HepG2 (cell line): ENCODE data around the gene AFAP1. TPM values are rescaled to one million over a fixed set of nuclear protein-coding genes. Genes with fewer than 3 reads are reported as not detected.

Source experiments
- ATAC-seq: fragments of 200-7000 bp; cut with Tn5 transposase; 3 replicates; pipeline ENCODE4 v1.9.1; 2020; ENCODE audit warnings: mild to moderate bottlenecking, moderate library complexity
- BruUV-seq: library from RNA; stranded (reverse); fragments of 400-500 nt; replicated peaks from 2 replicates; lab custom pipeline; 2021; lab: Mats Ljungman, UMichigan
- CTCF ChIA-PET: fragments of 300-600 bp; formaldehyde crosslinking; extraction: SDS; loops from one replicate; lab custom pipeline; 2021; ENCODE audit warnings: low total read pairs, inconsistent platforms, low intra/inter-chr PET ratio; lab: Yijun Ruan, JAX
- POLR2A ChIA-PET: fragments of 350-600 bp; sonication (Branson Sonifier 250); formaldehyde crosslinking; loops from one replicate; lab custom pipeline; 2020; ENCODE audit warnings: antibody characterized with exemption, inconsistent platforms; lab: Yijun Ruan, JAX
- DNase-seq: peaks from one replicate; pipeline ENCODE4 v3.0.0-alpha.2; 2015; ENCODE audit warnings: low spot score
- FAIRE-seq: peaks from 3 replicates; lab custom pipeline; 2011; peaks lifted over from hg19 to GRCh38; lab: Jason Lieb, UNC
- H2AFZ ChIP-seq: one replicate; pipeline ENCODE4 v1.6.1; 2011; ENCODE audit warnings: low read length, inconsistent platforms
- H3K27ac ChIP-seq: fragments of 300-600 bp; 3 replicates; pipeline ENCODE4 v1.8.0; 2011; ENCODE audit warnings: mixed run types, mild to moderate bottlenecking, mixed read lengths, low read length, inconsistent platforms; ENCODE audit not compliant: insufficient read depth; ENCODE audit errors: extremely low read length
- H3K27me3 ChIP-seq, 2 experiments: fragments of 200-600 bp in 1 of 2; 2 replicates in 1 of 2; 3 replicates in 1 of 2; pipeline versions ENCODE4 v1.6.0 to v1.8.0; 2011; ENCODE audit warnings: low read length in 2 of 2, mild to moderate bottlenecking in 2 of 2, moderate library complexity in 2 of 2, inconsistent platforms in 1 of 2; ENCODE audit not compliant: insufficient read depth in 2 of 2, control insufficient read depth in 1 of 2
- H3K36me3 ChIP-seq, 2 experiments: fragments of 200-600 bp in 1 of 2; replicated peaks in 1 of 2; 2 replicates in 1 of 2; 3 replicates in 1 of 2; pipeline versions ENCODE4 v1.5.1 to v1.8.0; 2011; ENCODE audit warnings: low read length in 2 of 2, inconsistent platforms in 1 of 2; ENCODE audit not compliant: insufficient read depth in 2 of 2, control insufficient read depth in 1 of 2
- H3K4me1 ChIP-seq: 2 replicates; pipeline ENCODE4 v1.5.1; 2012; ENCODE audit warnings: low read length, inconsistent platforms; ENCODE audit not compliant: insufficient read depth
- H3K4me2 ChIP-seq: 2 replicates; pipeline ENCODE4 v1.6.0; 2011; ENCODE audit warnings: low read depth, low read length, inconsistent platforms
- H3K4me3 ChIP-seq, 3 experiments: fragments of 200-600 bp in 1 of 3; sonication (generic), shearing (Covaris generic) in 1 of 3; replicated peaks in 1 of 3; 2 replicates each; pipeline ENCODE4 v1.5.1; 2011 to 2016; ENCODE audit warnings: low read length in 3 of 3, inconsistent platforms in 2 of 3, low read depth in 2 of 3, mild to moderate bottlenecking in 2 of 3, control low read depth in 1 of 3, mixed read lengths in 1 of 3; ENCODE audit not compliant: insufficient read depth in 1 of 3
- H3K79me2 ChIP-seq: one replicate; pipeline ENCODE4 v1.6.1; 2011; ENCODE audit warnings: low read length, inconsistent platforms; ENCODE audit not compliant: insufficient read depth
- H3K9ac ChIP-seq: 2 replicates; pipeline ENCODE4 v1.6.0; 2011; ENCODE audit warnings: mild to moderate bottlenecking, low read depth, low read length, inconsistent platforms; ENCODE audit not compliant: insufficient read depth
- H3K9me3 ChIP-seq: 2 replicates; pipeline ENCODE4 v1.5.1; 2012; ENCODE audit warnings: mild to moderate bottlenecking, low read length
- H4K20me1 ChIP-seq: 2 replicates; pipeline ENCODE4 v1.6.0; 2011; ENCODE audit warnings: inconsistent platforms, mild to moderate bottlenecking, low read length, moderate library complexity; ENCODE audit not compliant: insufficient read depth
- AFF4 ChIP-seq: sonication (generic); formaldehyde crosslinking; IDR thresholded peaks from 2 replicates; pipeline ENCODE4 v1.4.0; 2020; ENCODE audit warnings: missing genetic modification reagents
- AKAP8 ChIP-seq: sonication (generic); formaldehyde crosslinking; IDR thresholded peaks from 2 replicates; pipeline ENCODE4 v1.5.1; 2020; ENCODE audit warnings: mild to moderate bottlenecking, missing genetic modification reagents
- EP300 ChIP-seq, 3 experiments: sonication (generic) in 1 of 3; formaldehyde crosslinking in 1 of 3; IDR thresholded peaks; 2 replicates each; pipeline versions ENCODE4 v1.5.1 to v1.6.1; 2011 to 2020; ENCODE audit warnings: low read depth in 2 of 3, low read length in 2 of 3, borderline replicate concordance in 1 of 3, improper control_type of control experiment in 1 of 3, mild to moderate bottlenecking in 1 of 3, missing genetic modification reagents in 1 of 3, moderate library complexity in 1 of 3
- IKZF5 ChIP-seq: IDR thresholded peaks from 2 replicates; pipeline ENCODE4 v1.6.1; 2018; ENCODE audit warnings: missing genetic modification reagents, mild to moderate bottlenecking, missing compliant biosample characterization
- SAP130 ChIP-seq: IDR thresholded peaks from 2 replicates; pipeline ENCODE4 v1.6.1; 2016; ENCODE audit warnings: low read depth
- SKIL ChIP-seq: sonication (generic); formaldehyde crosslinking; IDR thresholded peaks from 2 replicates; pipeline ENCODE4 v1.8.0; 2022; ENCODE audit warnings: missing genetic modification reagents, mild to moderate bottlenecking, moderate library complexity, borderline replicate concordance
- SOX13 ChIP-seq, 3 experiments: fragments of 450-650 bp in 1 of 3; sonication (generic) in 1 of 3; formaldehyde crosslinking in 1 of 3; IDR thresholded peaks in 2 of 3; conservative IDR thresholded peaks in 1 of 3; 2 replicates each; pipeline versions ENCODE4 v1.5.0 to v1.6.1; 2016 to 2020; ENCODE audit warnings: antibody characterized with exemption in 1 of 3, mild to moderate bottlenecking in 1 of 3, missing compliant biosample characterization in 1 of 3, missing genetic modification reagents in 1 of 3, moderate library complexity in 1 of 3
- SP2 ChIP-seq: sonication (generic); formaldehyde crosslinking; IDR thresholded peaks from 2 replicates; pipeline ENCODE4 v1.5.1; 2020; ENCODE audit warnings: mild to moderate bottlenecking, missing genetic modification reagents
- TAF15 ChIP-seq: fragments of 200-400 bp; formaldehyde crosslinking; IDR thresholded peaks from one replicate; pipeline ENCODE4 v1.6.1; 2018; ENCODE audit warnings: mild to moderate bottlenecking, low read depth, low read length; ENCODE audit not compliant: poor library complexity, severe bottlenecking
- TBP ChIP-seq: sonication (generic); formaldehyde crosslinking; IDR thresholded peaks from 2 replicates; pipeline ENCODE4 v1.5.0; 2020; ENCODE audit warnings: missing genetic modification reagents
- TEAD3 ChIP-seq: optimal IDR thresholded peaks from 2 replicates; pipeline ENCODE3; 2016; ENCODE audit warnings: borderline replicate concordance
- TSC22D2 ChIP-seq: sonication (generic); formaldehyde crosslinking; IDR thresholded peaks from 2 replicates; pipeline ENCODE4 v1.5.1; 2020; ENCODE audit warnings: missing genetic modification reagents, mild to moderate bottlenecking, borderline replicate concordance
- ZNF251 ChIP-seq: sonication (generic); formaldehyde crosslinking; IDR thresholded peaks from 2 replicates; pipeline ENCODE4 v1.9.0; 2021; ENCODE audit warnings: mild to moderate bottlenecking, missing genetic modification reagents
- ZNF260 ChIP-seq: sonication (generic); formaldehyde crosslinking; IDR thresholded peaks from 2 replicates; pipeline ENCODE4 v1.4.0; 2020; ENCODE audit warnings: missing genetic modification reagents, low read depth, mild to moderate bottlenecking, borderline replicate concordance
- ZNF432 ChIP-seq: sonication (generic); formaldehyde crosslinking; IDR thresholded peaks from 2 replicates; pipeline ENCODE4 v1.5.0; 2020; ENCODE audit warnings: missing genetic modification reagents, mild to moderate bottlenecking, borderline replicate concordance
- ZNF550 ChIP-seq: sonication (generic); formaldehyde crosslinking; IDR thresholded peaks from 2 replicates; pipeline ENCODE4 v1.4.0; 2020; ENCODE audit warnings: mild to moderate bottlenecking, missing genetic modification reagents, borderline replicate concordance
- ZNF878 ChIP-seq: sonication (generic); formaldehyde crosslinking; IDR thresholded peaks from 2 replicates; pipeline ENCODE4 v1.8.1; 2023; ENCODE audit warnings: mild to moderate bottlenecking, missing genetic modification reagents, moderate library complexity
- WGBS: methylation state at CpG from one replicate; pipeline ENCODE4 v1.1.6; 2017; ENCODE audit warnings: low lambda C conversion rate; 5-methylcytosine and 5-hydroxymethylcytosine counted together
- in situ Hi-C: cut with HindIII; loops from 2 replicates; pipeline ENCODE4 v1.10.0; 2017; ENCODE audit warnings: low pct_unique_long_range_greater_than_20kb; ENCODE audit not compliant: extremely low pct_ligation_motif_present
- intact Hi-C: fragments of 100-400 bp; cut with micrococcal nuclease; formaldehyde crosslinking; loops from one replicate; pipeline ENCODE4 v1.10.0; 2022; ENCODE audit not compliant: unreplicated experiment
- polyA plus RNA-seq, 8 experiments: library from polyadenylated mRNA; depleted of rRNA in 3 of 8; stranded (reverse) in 7 of 8; unstranded in 1 of 8; fragments of >200 nt; fragmentation: Illumina TruSeq in 4 of 8; extraction: Trizol in 4 of 8; gene quantifications; 2 replicates each; pipeline versions ENCODE4 v1.2.1 to v1.2.3, GENCODE V29; 2011 to 2016; ENCODE audit warnings: low read depth in 4 of 8, missing spikeins in 1 of 8, mixed read lengths in 1 of 8; ENCODE audit not compliant: insufficient read depth in 1 of 8
- total RNA-seq, 5 experiments: library from RNA; depleted of rRNA; stranded (reverse); fragments of >200 nt; fragmentation: Illumina TruSeq; extraction: Trizol; gene quantifications; 2 replicates each; pipeline ENCODE4 v1.2.3, GENCODE V29; 2016; ENCODE audit warnings: low read depth in 1 of 5

Gene AFAP1
- total and polyA plus RNA-seq, 2 of the 13 experiments (the other 11 are each of a cell fraction or from before 2014, with no cell fraction given) = 2.5 TPM

- Histone ChIP-seq H3K36me3 (no peaks in the 10 kb centered on the region), H3K4me3 (no peak overlapping the region), H4K20me1 (no peaks in the 10 kb centered on the region), H3K27ac (peak overlapping the region; percentile 46), H3K9me3 (peaks cover 9% of the 10 kb centered on the region), H2AFZ (no peak overlapping the region), H3K4me1 (peaks cover 32% of the 10 kb centered on the region), H3K79me2 (peaks cover 12% of the 10 kb centered on the region), H3K27me3 (no peaks in the 10 kb centered on the region), H3K9ac (0 out of 2 replicates have a peak overlapping the region, but pooled peaks have one; percentile 13), H3K4me2 (peak overlapping the region; percentile 45)
- ATAC-seq = peak; percentile 62
- intact Hi-C loops (no loop called here), in situ Hi-C loops (no loop called here)
- ChIA-PET CTCF (no interaction called here), POLR2A (interaction anchor here (0.8 kb wide), 1 partner anchor 62 kb away, joined by 3 read pairs; no protein-coding TSS in a partner anchor)
- BruUV-seq = no TSS peak
- FAIRE-seq = peak; percentile 34
- DNase-seq = peak; percentile 80
- WGBS = 35% methylated on average over 7 of the region's 7 CpGs
- TF ChIP-seq TEAD3 (CRISPR knock-in tag) = peak; percentile 69
- TF ChIP-seq AFF4 (CRISPR knock-in tag) = no peak
- TF ChIP-seq EP300 (IDR thresholded peaks at IDR 0.05; ENCODE audit: low read depth in 2 of 2, low read length in 2 of 2) = 0 out of 4 replicates have a peak, but pooled peaks of 1 of the 2 experiments have one; percentile 6
- no peak for TF ChIP-seq EP300 (CRISPR knock-in tag; IDR thresholded peaks at IDR 0.05; ENCODE audit: borderline replicate concordance)
- peak; percentile 56 for TF ChIP-seq SAP130 (CRISPR knock-in tag)
- no peak for TF ChIP-seq ZNF260
- no peak for TF ChIP-seq SKIL
- TF ChIP-seq ZNF550 = no peak
- no peak for TF ChIP-seq ZNF878 (CRISPR knock-in tag)
- peak; percentile 44; the same call in 1 of the 2 replicates for TF ChIP-seq SOX13 (IDR thresholded peaks at IDR 0.05)
- peak in 1 of 2 experiments; percentile 95; a peak in 2 of 4 replicates for TF ChIP-seq SOX13 (CRISPR knock-in tag; conservative IDR thresholded peaks at IDR 0.05 in 1 of 2, IDR thresholded peaks at IDR 0.05 in 1 of 2)
- no peak for TF ChIP-seq SP2 (CRISPR knock-in tag)
- no peak for TF ChIP-seq TAF15
- TF ChIP-seq ZNF251 (CRISPR knock-in tag) = no peak
- TF ChIP-seq IKZF5 = no peak
- no peak for TF ChIP-seq AKAP8 (CRISPR knock-in tag)
- TF ChIP-seq TBP = no peak
- TF ChIP-seq TSC22D2 (CRISPR knock-in tag) = no peak
- TF ChIP-seq ZNF432 (CRISPR knock-in tag) = no peak
Measured at GRCh38 chr4:7924163-7924562, 15.5 kb downstream of the AFAP1 start.
